Progenitor cell of endocrine pancreas (in vitro differentiated cells): ENCODE measurements around the gene ZNF280B. TPM values are rescaled to one million over a fixed set of nuclear protein-coding genes. Genes with fewer than 3 reads are reported as not detected.

Source experiments
- DNase-seq: peaks from one replicate; pipeline ENCODE4 v3.0.0; 2021; ENCODE audit warnings: low spot score; ENCODE audit not compliant: unreplicated experiment
- H3K27ac Mint-ChIP-seq: 2 replicates; pipeline ENCODE4 v1.8.0; 2021; ENCODE audit warnings: mild to moderate bottlenecking, moderate library complexity, mixed read lengths
- H3K27me3 Mint-ChIP-seq: 2 replicates; pipeline ENCODE4 v1.8.0; 2021; ENCODE audit warnings: mixed read lengths
- H3K36me3 Mint-ChIP-seq: 2 replicates; pipeline ENCODE4 v1.8.0; 2022; ENCODE audit warnings: mixed read lengths; ENCODE audit not compliant: insufficient read depth
- H3K4me1 Mint-ChIP-seq: 2 replicates; pipeline ENCODE4 v1.8.0; 2021; ENCODE audit warnings: low read depth, mixed read lengths
- H3K4me3 Mint-ChIP-seq: 2 replicates; pipeline ENCODE4 v1.8.0; 2021; ENCODE audit warnings: low read depth, mild to moderate bottlenecking, moderate library complexity, mixed read lengths
- H3K9me3 Mint-ChIP-seq: 2 replicates; pipeline ENCODE4 v1.8.0; 2021; ENCODE audit warnings: low read depth, mixed read lengths
- CTCF ChIP-seq: fragments of 200-600 bp; sonication (generic); IDR thresholded peaks from one replicate; pipeline ENCODE4 v1.5.0; 2021; ENCODE audit warnings: antibody characterized with exemption, mild to moderate bottlenecking; ENCODE audit not compliant: unreplicated experiment
- total RNA-seq: library from RNA; stranded (reverse); gene quantifications from 2 replicates; pipeline ENCODE4 v1.2.1, GENCODE V29; 2021

ZNF280B gene
- total RNA-seq, 1 donor from 2014 or later, result 7.0 TPM

- Mint-ChIP-seq H3K36me3 (no peaks in the 10 kb centered on the region), H3K4me1 (no peaks in the 10 kb centered on the region), H3K9me3 (no peaks in the 10 kb centered on the region), H3K27ac (no peak overlapping the region), H3K27me3 (peaks cover 29% of the 10 kb centered on the region), H3K4me3 (no peak overlapping the region)
- no peak for DNase-seq
- no peak for TF ChIP-seq CTCF
Observed at GRCh38 chr22:22528780-22529179, 20.2 kb upstream of the ZNF280B start.

GRCh38 chr22:22527312-22527711, 18.8 kb upstream of the ZNF280B start:
- Mint-ChIP-seq H3K4me3 (no peak overlapping the region), H3K36me3 (no peaks in the 10 kb centered on the region), H3K27me3 (peaks cover 31% of the 10 kb centered on the region), H3K9me3 (no peaks in the 10 kb centered on the region), H3K4me1 (no peaks in the 10 kb centered on the region), H3K27ac (no peak overlapping the region)
- TF ChIP-seq CTCF, result no peak
- DNase-seq, result no peak

GRCh38 chr22:22526125-22526912, 17.8 kb upstream of the ZNF280B start:
- Mint-ChIP-seq H3K9me3 (no peaks in the 10 kb centered on the region), H3K27ac (no peak overlapping the region), H3K4me1 (no peaks in the 10 kb centered on the region), H3K4me3 (no peak overlapping the region), H3K27me3 (peaks cover 31% of the 10 kb centered on the region), H3K36me3 (no peaks in the 10 kb centered on the region)
- no peak for DNase-seq
- no peak for TF ChIP-seq CTCF

GRCh38 chr22:22523494-22523893, 15.0 kb upstream of the ZNF280B start:
- Mint-ChIP-seq H3K27ac (no peak overlapping the region), H3K4me1 (peaks cover 3% of the 10 kb centered on the region), H3K36me3 (no peaks in the 10 kb centered on the region), H3K4me3 (no peak overlapping the region), H3K27me3 (peaks cover 35% of the 10 kb centered on the region), H3K9me3 (no peaks in the 10 kb centered on the region)
- no peak for DNase-seq
- TF ChIP-seq CTCF, result no peak

GRCh38 chr22:22521631-22522030, 13.1 kb upstream of the ZNF280B start:
- Mint-ChIP-seq H3K36me3 (no peaks in the 10 kb centered on the region), H3K27ac (no peak overlapping the region), H3K27me3 (peaks cover 35% of the 10 kb centered on the region), H3K9me3 (no peaks in the 10 kb centered on the region), H3K4me3 (no peak overlapping the region), H3K4me1 (peaks cover 3% of the 10 kb centered on the region)
- no peak for DNase-seq
- no peak for TF ChIP-seq CTCF
